Stimulated activated CD8-positive, alpha-beta memory T cell treated with anti-CD3 and anti-CD28 coated beads, Interleukin-4, amount 100 ng/mL, for 48 hours (primary cell): ENCODE measurements around the gene SAMD15.
"Not testable (repeated sequence)": the region's sequence is repeated elsewhere in the genome, so short reads cannot be mapped to it uniquely, and the experiment has no call there.

Experiments
- DNase-seq: peaks from one replicate; pipeline ENCODE4 v3.0.0-alpha.2; 2020

SAMD15 gene

GRCh38 chr14:77377502-77377844 lies 294 bp downstream of the SAMD15 start:
- no peak for DNase-seq

- no peak for DNase-seq
Observed at GRCh38 chr14:77378701-77379100, 1.5 kb downstream of the SAMD15 start.

GRCh38 chr14:77390188-77390587 lies 13.0 kb downstream of the SAMD15 start:
- no peak for DNase-seq

- DNase-seq = no peak
Observed at GRCh38 chr14:77400216-77400615, 23.0 kb downstream of the SAMD15 start.

- no peak for DNase-seq
Observed at GRCh38 chr14:77403768-77404167, 26.6 kb downstream of the SAMD15 start.

- no peak for DNase-seq
Observed at GRCh38 chr14:77406086-77406485, 28.9 kb downstream of the SAMD15 start.

- DNase-seq = no peak
Observed at GRCh38 chr14:77406718-77407117, 29.5 kb downstream of the SAMD15 start.

GRCh38 chr14:77407158-77407557 lies 30.0 kb downstream of the SAMD15 start:
- no peak for DNase-seq

GRCh38 chr14:77409131-77409533 lies 32.0 kb downstream of the SAMD15 start:
- DNase-seq = no peak

- DNase-seq = not testable (repeated sequence)
Observed at GRCh38 chr14:77415403-77416030, 38.3 kb downstream of the SAMD15 start.

GRCh38 chr14:77416098-77416497 lies 38.9 kb downstream of the SAMD15 start:
- DNase-seq = not testable (repeated sequence)

GRCh38 chr14:77416836-77417235 lies 39.7 kb downstream of the SAMD15 start:
- no peak for DNase-seq

GRCh38 chr14:77421201-77421600 lies 44.0 kb downstream of the SAMD15 start:
- DNase-seq = no peak

GRCh38 chr14:77423423-77423822 lies 46.2 kb downstream of the SAMD15 start, which contains the start of gene NOXRED1:
Gene NOXRED1 (minus strand): TSS chr14:77423523. CDS start chr14:77422889, 634 bp downstream.
- DNase-seq = no peak

GRCh38 chr14:77424862-77425261 lies 47.7 kb downstream of the SAMD15 start:
- no peak for DNase-seq

GRCh38 chr14:77426396-77426795 lies 49.2 kb downstream of the SAMD15 start:
- DNase-seq = no peak

GRCh38 chr14:77436042-77436441 lies 58.9 kb downstream of the SAMD15 start:
- no peak for DNase-seq

- DNase-seq = no peak
Observed at GRCh38 chr14:77438596-77438995, 61.4 kb downstream of the SAMD15 start.

- DNase-seq = no peak
Observed at GRCh38 chr14:77439861-77440260, 62.7 kb downstream of the SAMD15 start.
